HEK293 (cell line): ENCODE data around the gene PI4KA.

Source experiments
- CTCF ChIA-PET: fragments of 350-600 bp; formaldehyde crosslinking; extraction: SDS; loops from one replicate; lab custom pipeline; 2021; ENCODE audit warnings: antibody characterized with exemption; lab: Yijun Ruan, JAX
- POLR2A ChIA-PET: fragments of 300-600 bp; formaldehyde crosslinking; extraction: SDS; loops from one replicate; lab custom pipeline; 2020; ENCODE audit warnings: antibody characterized with exemption, inconsistent platforms; lab: Yijun Ruan, JAX
- H3K27ac ChIP-seq: fragments of 200-500 bp; sonication (Bioruptor generic); 2 replicates; pipeline ENCODE4 v1.5.1; 2014; ENCODE audit warnings: low read depth, low read length, control low read depth, inconsistent platforms; ENCODE audit errors: extremely low read depth
- H3K36me3 ChIP-seq, 2 experiments: fragments of 200-500 bp in 1 of 2; sonication (Bioruptor generic) in 1 of 2; 1 replicate in 1 of 2; 2 replicates in 1 of 2; pipeline ENCODE4 v1.5.1; 2014 to 2017; ENCODE audit warnings: inconsistent platforms in 2 of 2, low read length in 2 of 2; ENCODE audit not compliant: control insufficient read depth in 2 of 2, insufficient read depth in 1 of 2
- H3K4me1 ChIP-seq: fragments of 200-500 bp; sonication (Bioruptor generic); 2 replicates; pipeline ENCODE4 v1.5.1; 2014; ENCODE audit warnings: mild to moderate bottlenecking, low read length, inconsistent platforms; ENCODE audit not compliant: control insufficient read depth, insufficient read depth
- H3K4me3 ChIP-seq: 2 replicates; pipeline ENCODE4 v1.5.1; 2011; ENCODE audit warnings: low read depth, mild to moderate bottlenecking, control low read depth, low read length, moderate library complexity
- H3K9me3 ChIP-seq: fragments of 200-500 bp; sonication (Bioruptor generic); 2 replicates; pipeline ENCODE4 v1.5.1; 2014; ENCODE audit warnings: low read depth, low read length, inconsistent platforms; ENCODE audit not compliant: control insufficient read depth, insufficient read depth
- KLF10 ChIP-seq: fragments of 450-650 bp; IDR thresholded peaks from 2 replicates; pipeline ENCODE4 v1.5.1; 2018; ENCODE audit warnings: missing biosample characterization, mild to moderate bottlenecking, missing genetic modification characterization
- SCRT2 ChIP-seq: fragments of 450-650 bp; formaldehyde crosslinking; IDR thresholded peaks from 2 replicates; pipeline ENCODE4 v1.5.1; 2016; ENCODE audit warnings: missing biosample characterization, missing genetic modification characterization
- ZNF19 ChIP-seq: fragments of 450-650 bp; formaldehyde crosslinking; IDR thresholded peaks from 2 replicates; pipeline ENCODE4; 2016; ENCODE audit warnings: missing biosample characterization, missing genetic modification characterization, low read depth
- ZNF221 ChIP-seq: fragments of 450-650 bp; formaldehyde crosslinking; IDR thresholded peaks from 2 replicates; pipeline ENCODE4 v1.5.1; 2017; ENCODE audit warnings: missing biosample characterization, missing genetic modification characterization, borderline replicate concordance
- ZNF354C ChIP-seq: fragments of 450-650 bp; formaldehyde crosslinking; IDR thresholded peaks from 2 replicates; pipeline ENCODE4 v1.5.1; 2016; ENCODE audit warnings: missing biosample characterization, missing genetic modification characterization, low read depth, borderline replicate concordance
- ZNF433 ChIP-seq: fragments of 450-650 bp; formaldehyde crosslinking; IDR thresholded peaks from 2 replicates; pipeline ENCODE4 v1.5.1; 2016; ENCODE audit warnings: missing biosample characterization, missing genetic modification characterization, low read depth
- ZNF610 ChIP-seq: fragments of 450-650 bp; formaldehyde crosslinking; IDR thresholded peaks from 2 replicates; pipeline ENCODE4 v1.5.1; 2016; ENCODE audit warnings: missing biosample characterization, missing genetic modification characterization, borderline replicate concordance
- ZNF654 ChIP-seq: fragments of 450-650 bp; formaldehyde crosslinking; IDR thresholded peaks from 2 replicates; pipeline ENCODE4 v1.5.1; 2016; ENCODE audit warnings: low read depth, missing biosample characterization, missing genetic modification characterization
- ZNF660 ChIP-seq: fragments of 450-650 bp; IDR thresholded peaks from 2 replicates; pipeline ENCODE4 v1.5.1; 2018; ENCODE audit warnings: missing biosample characterization, mild to moderate bottlenecking, missing genetic modification characterization
- ZSCAN30 ChIP-seq: fragments of 450-650 bp; IDR thresholded peaks from 2 replicates; pipeline ENCODE4 v1.5.1; 2018; ENCODE audit warnings: missing biosample characterization, mild to moderate bottlenecking, missing genetic modification characterization, moderate library complexity
- TF ChIP-seq, protein P1 (sequence below): fragments of 450-650 bp; formaldehyde crosslinking; conservative IDR thresholded peaks from 2 replicates; pipeline ENCODE4 v1.5.1; 2016; ENCODE audit warnings: low read depth, missing biosample characterization, missing genetic modification characterization
- TF ChIP-seq, protein P2 (sequence below): fragments of 450-650 bp; formaldehyde crosslinking; IDR thresholded peaks from 2 replicates; pipeline ENCODE4 v1.5.1; 2016; ENCODE audit warnings: missing biosample characterization, missing genetic modification characterization, low read depth
- TF ChIP-seq, protein P3 (sequence below): fragments of 450-650 bp; formaldehyde crosslinking; IDR thresholded peaks from 2 replicates; pipeline ENCODE4 v1.5.1; 2017; ENCODE audit warnings: missing biosample characterization, missing genetic modification characterization
- TF ChIP-seq, protein P4 (sequence below): fragments of 450-650 bp; formaldehyde crosslinking; optimal IDR thresholded peaks from 2 replicates; pipeline ENCODE3; 2016; ENCODE audit warnings: missing biosample characterization, mild to moderate bottlenecking, missing genetic modification characterization
- TF ChIP-seq, protein P5 (sequence below): fragments of 450-650 bp; formaldehyde crosslinking; IDR thresholded peaks from 2 replicates; pipeline ENCODE4 v1.5.1; 2016; ENCODE audit warnings: missing biosample characterization, missing genetic modification characterization
- TF ChIP-seq, protein P6 (sequence below): fragments of 450-650 bp; formaldehyde crosslinking; IDR thresholded peaks from 2 replicates; pipeline ENCODE4 v1.5.1; 2016; ENCODE audit warnings: missing biosample characterization, missing genetic modification characterization

The PI4KA gene

DNA sequence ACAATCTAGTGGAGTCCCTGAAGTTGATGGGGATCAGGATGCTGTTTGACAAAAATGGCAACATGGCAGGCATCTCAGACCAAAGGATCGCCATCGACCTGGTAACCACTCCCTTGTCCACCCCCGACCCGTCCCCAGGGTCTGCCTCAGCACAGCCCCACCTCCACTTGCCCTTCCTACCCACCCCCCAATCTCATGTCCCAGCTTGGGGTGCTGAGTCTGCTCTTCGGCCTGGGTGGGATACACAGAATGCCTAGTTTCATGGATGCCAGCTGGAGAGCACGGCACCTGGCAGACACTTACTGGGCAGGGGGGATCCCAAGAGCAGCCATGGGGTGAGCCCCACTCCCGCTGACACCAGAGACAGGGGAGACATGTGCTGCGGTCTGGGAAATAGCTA lies 72.6 kb downstream of the PI4KA start:
- peaks cover 0 to 68% of the 10 kb centered on the region in 2 experiments; a peak in 1 of 3 replicates for H3K36me3 ChIP-seq
- no peak overlapping the region for H3K4me3 ChIP-seq
- no peak overlapping the region for H3K27ac ChIP-seq
- TF ChIP-seq ZNF19 (tag by site-specific recombination) (no peak), ZSCAN30 (no peak)
- TF ChIP-seq, protein P1, sequence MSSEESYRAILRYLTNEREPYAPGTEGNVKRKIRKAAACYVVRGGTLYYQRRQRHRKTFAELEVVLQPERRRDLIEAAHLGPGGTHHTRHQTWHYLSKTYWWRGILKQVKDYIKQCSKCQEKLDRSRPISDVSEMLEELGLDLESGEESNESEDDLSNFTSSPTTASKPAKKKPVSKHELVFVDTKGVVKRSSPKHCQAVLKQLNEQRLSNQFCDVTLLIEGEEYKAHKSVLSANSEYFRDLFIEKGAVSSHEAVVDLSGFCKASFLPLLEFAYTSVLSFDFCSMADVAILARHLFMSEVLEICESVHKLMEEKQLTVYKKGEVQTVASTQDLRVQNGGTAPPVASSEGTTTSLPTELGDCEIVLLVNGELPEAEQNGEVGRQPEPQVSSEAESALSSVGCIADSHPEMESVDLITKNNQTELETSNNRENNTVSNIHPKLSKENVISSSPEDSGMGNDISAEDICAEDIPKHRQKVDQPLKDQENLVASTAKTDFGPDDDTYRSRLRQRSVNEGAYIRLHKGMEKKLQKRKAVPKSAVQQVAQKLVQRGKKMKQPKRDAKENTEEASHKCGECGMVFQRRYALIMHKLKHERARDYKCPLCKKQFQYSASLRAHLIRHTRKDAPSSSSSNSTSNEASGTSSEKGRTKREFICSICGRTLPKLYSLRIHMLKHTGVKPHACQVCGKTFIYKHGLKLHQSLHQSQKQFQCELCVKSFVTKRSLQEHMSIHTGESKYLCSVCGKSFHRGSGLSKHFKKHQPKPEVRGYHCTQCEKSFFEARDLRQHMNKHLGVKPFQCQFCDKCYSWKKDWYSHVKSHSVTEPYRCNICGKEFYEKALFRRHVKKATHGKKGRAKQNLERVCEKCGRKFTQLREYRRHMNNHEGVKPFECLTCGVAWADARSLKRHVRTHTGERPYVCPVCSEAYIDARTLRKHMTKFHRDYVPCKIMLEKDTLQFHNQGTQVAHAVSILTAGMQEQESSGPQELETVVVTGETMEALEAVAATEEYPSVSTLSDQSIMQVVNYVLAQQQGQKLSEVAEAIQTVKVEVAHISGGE: no peak
- TF ChIP-seq, protein P2, sequence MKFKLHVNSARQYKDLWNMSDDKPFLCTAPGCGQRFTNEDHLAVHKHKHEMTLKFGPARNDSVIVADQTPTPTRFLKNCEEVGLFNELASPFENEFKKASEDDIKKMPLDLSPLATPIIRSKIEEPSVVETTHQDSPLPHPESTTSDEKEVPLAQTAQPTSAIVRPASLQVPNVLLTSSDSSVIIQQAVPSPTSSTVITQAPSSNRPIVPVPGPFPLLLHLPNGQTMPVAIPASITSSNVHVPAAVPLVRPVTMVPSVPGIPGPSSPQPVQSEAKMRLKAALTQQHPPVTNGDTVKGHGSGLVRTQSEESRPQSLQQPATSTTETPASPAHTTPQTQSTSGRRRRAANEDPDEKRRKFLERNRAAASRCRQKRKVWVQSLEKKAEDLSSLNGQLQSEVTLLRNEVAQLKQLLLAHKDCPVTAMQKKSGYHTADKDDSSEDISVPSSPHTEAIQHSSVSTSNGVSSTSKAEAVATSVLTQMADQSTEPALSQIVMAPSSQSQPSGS (tag by site-specific recombination): no peak
- H3K9me3 ChIP-seq: no peaks in the 10 kb centered on the region
- POLR2A ChIA-PET: no interaction called here
- CTCF ChIA-PET: interaction anchor here (0.9 to 4.0 kb wide), 4 partner anchors 8 to 35 kb away, joined by 3 to 34 read pairs (median 8); no protein-coding TSS in a partner anchor
- no peaks in the 10 kb centered on the region for H3K4me1 ChIP-seq

DNA sequence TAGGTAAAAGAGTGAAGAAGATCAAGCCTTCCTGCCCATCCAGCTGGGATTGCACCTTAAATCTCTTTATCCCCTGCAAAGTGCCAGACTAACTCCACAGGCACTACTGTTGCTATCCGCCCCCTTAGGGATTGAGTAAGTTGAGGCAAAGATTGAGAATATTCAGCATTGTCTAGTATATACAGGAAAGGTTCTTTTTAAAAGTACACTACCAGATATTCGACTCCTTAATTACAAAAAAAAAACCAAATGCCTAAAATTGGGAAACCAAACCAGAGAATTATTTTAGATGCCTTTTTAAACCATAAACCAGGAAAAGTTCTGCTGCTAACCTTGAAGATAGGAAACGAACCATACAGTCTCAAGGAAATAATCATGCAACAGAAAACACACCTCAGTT lies 73.2 kb downstream of the PI4KA start:
- CTCF ChIA-PET: interaction anchor here (0.7 to 4.0 kb wide), 7 partner anchors 9 to 95 kb away, joined by 3 to 34 read pairs (median 6); no protein-coding TSS in a partner anchor
- peaks cover 0 to 63% of the 10 kb centered on the region in 2 experiments; a peak in 1 of 3 replicates for H3K36me3 ChIP-seq
- TF ChIP-seq ZNF610 (tag by site-specific recombination) (no peak), ZNF433 (no peak)
- TF ChIP-seq, protein P3, sequence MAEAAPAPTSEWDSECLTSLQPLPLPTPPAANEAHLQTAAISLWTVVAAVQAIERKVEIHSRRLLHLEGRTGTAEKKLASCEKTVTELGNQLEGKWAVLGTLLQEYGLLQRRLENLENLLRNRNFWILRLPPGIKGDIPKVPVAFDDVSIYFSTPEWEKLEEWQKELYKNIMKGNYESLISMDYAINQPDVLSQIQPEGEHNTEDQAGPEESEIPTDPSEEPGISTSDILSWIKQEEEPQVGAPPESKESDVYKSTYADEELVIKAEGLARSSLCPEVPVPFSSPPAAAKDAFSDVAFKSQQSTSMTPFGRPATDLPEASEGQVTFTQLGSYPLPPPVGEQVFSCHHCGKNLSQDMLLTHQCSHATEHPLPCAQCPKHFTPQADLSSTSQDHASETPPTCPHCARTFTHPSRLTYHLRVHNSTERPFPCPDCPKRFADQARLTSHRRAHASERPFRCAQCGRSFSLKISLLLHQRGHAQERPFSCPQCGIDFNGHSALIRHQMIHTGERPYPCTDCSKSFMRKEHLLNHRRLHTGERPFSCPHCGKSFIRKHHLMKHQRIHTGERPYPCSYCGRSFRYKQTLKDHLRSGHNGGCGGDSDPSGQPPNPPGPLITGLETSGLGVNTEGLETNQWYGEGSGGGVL (tag by site-specific recombination): no peak
- POLR2A ChIA-PET: no interaction called here
- no peak overlapping the region for H3K27ac ChIP-seq
- H3K4me3 ChIP-seq: no peak overlapping the region
- no peaks in the 10 kb centered on the region for H3K9me3 ChIP-seq
- H3K4me1 ChIP-seq: no peaks in the 10 kb centered on the region

DNA sequence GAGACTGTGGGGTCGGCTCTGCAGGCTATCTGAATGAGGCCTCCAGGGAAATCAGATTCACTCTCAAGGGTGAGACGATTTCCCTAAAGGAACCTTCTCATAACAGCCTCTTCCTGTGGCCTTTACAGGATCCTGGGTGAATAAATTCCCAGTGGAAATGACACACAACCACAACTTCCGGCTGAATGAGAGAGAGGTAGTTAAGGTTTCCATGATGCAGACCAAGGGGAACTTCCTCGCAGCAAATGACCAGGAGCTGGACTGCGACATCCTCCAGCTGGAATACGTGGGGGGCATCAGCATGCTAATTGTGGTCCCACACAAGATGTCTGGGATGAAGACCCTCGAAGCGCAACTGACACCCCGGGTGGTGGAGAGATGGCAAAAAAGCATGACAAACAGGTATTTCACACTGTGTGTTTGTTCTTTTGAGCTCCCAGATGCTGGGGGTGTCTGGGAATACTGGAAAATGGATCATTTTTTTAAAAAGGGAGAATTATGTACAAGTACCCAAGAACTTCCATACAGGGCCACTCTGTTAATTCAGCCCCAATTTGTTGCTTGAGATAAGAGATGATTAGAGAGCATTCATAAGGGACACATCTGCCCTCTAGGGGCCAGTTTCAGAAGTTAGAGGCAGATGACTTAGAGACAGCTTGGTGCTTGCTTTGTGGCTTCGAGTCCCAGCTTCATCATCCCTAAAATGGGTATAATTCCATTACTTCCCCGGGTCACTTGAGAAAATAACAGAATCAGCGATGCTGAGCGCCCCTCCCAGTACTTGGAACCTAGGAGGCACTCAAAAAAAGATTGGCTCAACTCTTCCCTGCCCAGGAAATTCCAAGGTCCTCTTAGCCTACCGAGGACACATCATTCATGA lies 74.5 kb downstream of the PI4KA start:
- POLR2A ChIA-PET: no interaction called here
- CTCF ChIA-PET: interaction anchor here (0.6 to 4.0 kb wide), 37 partner anchors 8 to 775 kb away, joined by 3 to 34 read pairs (median 4); partner anchors contain the start of gene SERPIND1
- H3K4me1 ChIP-seq: no peaks in the 10 kb centered on the region
- H3K27ac ChIP-seq: no peak overlapping the region
- H3K9me3 ChIP-seq: no peaks in the 10 kb centered on the region
- no peak overlapping the region for H3K4me3 ChIP-seq
- H3K36me3 ChIP-seq: peaks cover 0 to 55% of the 10 kb centered on the region in 2 experiments; a peak in 1 of 3 replicates
- TF ChIP-seq, protein P4, sequence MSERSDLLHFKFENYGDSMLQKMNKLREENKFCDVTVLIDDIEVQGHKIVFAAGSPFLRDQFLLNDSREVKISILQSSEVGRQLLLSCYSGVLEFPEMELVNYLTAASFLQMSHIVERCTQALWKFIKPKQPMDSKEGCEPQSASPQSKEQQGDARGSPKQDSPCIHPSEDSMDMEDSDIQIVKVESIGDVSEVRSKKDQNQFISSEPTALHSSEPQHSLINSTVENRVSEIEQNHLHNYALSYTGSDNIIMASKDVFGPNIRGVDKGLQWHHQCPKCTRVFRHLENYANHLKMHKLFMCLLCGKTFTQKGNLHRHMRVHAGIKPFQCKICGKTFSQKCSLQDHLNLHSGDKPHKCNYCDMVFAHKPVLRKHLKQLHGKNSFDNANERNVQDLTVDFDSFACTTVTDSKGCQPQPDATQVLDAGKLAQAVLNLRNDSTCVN: no peak
- no peak for TF ChIP-seq ZNF221 (tag by site-specific recombination)
- TF ChIP-seq SCRT2 (tag by site-specific recombination): 0 out of 2 replicates have a peak, but pooled peaks have one; percentile 18
- no peak for TF ChIP-seq KLF10 (tag by site-specific recombination)
- TF ChIP-seq ZNF354C (tag by site-specific recombination): no peak
- TF ChIP-seq, protein P5, sequence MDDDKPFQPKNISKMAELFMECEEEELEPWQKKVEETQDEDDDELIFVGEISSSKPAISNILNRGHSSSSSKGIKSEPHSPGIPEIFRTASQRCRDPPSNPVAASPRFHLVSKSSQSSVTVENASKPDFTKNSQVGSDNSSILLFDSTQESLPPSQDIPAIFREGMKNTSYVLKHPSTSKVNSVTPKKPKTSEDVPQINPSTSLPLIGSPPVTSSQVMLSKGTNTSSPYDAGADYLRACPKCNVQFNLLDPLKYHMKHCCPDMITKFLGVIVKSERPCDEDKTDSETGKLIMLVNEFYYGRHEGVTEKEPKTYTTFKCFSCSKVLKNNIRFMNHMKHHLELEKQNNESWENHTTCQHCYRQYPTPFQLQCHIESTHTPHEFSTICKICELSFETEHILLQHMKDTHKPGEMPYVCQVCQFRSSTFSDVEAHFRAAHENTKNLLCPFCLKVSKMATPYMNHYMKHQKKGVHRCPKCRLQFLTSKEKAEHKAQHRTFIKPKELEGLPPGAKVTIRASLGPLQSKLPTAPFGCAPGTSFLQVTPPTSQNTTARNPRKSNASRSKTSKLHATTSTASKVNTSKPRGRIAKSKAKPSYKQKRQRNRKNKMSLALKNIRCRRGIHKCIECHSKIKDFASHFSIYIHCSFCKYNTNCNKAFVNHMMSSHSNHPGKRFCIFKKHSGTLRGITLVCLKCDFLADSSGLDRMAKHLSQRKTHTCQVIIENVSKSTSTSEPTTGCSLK (tag by site-specific recombination): no peak
- peak; percentile 47; the same call in 1 of the 2 replicates for TF ChIP-seq ZNF660
- TF ChIP-seq, protein P6, sequence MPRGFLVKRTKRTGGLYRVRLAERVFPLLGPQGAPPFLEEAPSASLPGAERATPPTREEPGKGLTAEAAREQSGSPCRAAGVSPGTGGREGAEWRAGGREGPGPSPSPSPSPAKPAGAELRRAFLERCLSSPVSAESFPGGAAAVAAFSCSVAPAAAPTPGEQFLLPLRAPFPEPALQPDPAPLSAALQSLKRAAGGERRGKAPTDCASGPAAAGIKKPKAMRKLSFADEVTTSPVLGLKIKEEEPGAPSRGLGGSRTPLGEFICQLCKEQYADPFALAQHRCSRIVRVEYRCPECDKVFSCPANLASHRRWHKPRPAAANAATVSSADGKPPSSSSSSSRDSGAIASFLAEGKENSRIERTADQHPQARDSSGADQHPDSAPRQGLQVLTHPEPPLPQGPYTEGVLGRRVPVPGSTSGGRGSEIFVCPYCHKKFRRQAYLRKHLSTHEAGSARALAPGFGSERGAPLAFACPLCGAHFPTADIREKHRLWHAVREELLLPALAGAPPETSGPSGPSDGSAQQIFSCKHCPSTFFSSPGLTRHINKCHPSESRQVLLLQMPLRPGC (tag by site-specific recombination): no peak
- TF ChIP-seq ZNF654: peak; percentile 50
